Suprapubic skin (tissue), 4 donors: Measurements from ENCODE around the gene LRRC2.
"Not testable (repeated sequence)": the region's sequence is repeated elsewhere in the genome, so short reads cannot be mapped to it uniquely, and the experiment has no call there.

Experiments
- EP300 ChIP-seq: sonication (generic); formaldehyde crosslinking; IDR thresholded peaks from one replicate; pipeline ENCODE4 v1.6.1; 2017; ENCODE audit warnings: antibody characterized with exemption
- POLR2A ChIP-seq, 2 donors: fragments of 450-650 bp; IDR thresholded peaks; one replicate each; pipeline ENCODE4 v1.6.1; 2017; ENCODE audit warnings: antibody characterized with exemption in 2 of 2, mild to moderate bottlenecking in 2 of 2, moderate library complexity in 2 of 2
- POLR2AphosphoS5 ChIP-seq, 3 donors: sonication (generic); formaldehyde crosslinking; IDR thresholded peaks; one replicate each; pipeline ENCODE4 v1.6.1; 2017; ENCODE audit warnings: antibody characterized with exemption in 3 of 3
- TF ChIP-seq, protein P1 (sequence below), 2 donors: fragments of 200-600 bp in 1 of 2; fragments of 450-650 bp in 1 of 2; sonication (generic) in 1 of 2; IDR thresholded peaks; one replicate each; pipeline ENCODE4 v1.5.1; 2016 to 2019; ENCODE audit warnings: antibody characterized with exemption in 2 of 2, mild to moderate bottlenecking in 1 of 2, moderate library complexity in 1 of 2

DNA sequence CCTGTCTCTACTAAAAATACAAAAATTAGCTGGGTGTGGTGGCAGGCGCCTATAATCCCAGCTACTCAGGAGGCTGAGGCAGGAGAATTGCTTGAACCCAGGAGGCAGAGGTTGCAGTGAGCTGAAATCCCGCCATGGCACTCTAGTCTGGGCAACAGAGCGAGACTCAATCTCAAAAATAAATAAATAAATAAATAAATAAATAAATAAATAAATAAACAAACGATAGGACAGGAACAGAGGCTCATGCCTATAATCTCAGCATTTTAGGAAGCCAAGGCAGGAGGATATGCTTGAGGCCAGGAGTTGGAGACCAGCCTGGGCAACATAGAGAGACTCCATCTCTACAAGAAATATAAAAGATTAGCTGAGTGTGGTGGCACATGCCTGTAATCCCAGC is 43.9 kb downstream of the LRRC2 start:
- TF ChIP-seq, protein P1, sequence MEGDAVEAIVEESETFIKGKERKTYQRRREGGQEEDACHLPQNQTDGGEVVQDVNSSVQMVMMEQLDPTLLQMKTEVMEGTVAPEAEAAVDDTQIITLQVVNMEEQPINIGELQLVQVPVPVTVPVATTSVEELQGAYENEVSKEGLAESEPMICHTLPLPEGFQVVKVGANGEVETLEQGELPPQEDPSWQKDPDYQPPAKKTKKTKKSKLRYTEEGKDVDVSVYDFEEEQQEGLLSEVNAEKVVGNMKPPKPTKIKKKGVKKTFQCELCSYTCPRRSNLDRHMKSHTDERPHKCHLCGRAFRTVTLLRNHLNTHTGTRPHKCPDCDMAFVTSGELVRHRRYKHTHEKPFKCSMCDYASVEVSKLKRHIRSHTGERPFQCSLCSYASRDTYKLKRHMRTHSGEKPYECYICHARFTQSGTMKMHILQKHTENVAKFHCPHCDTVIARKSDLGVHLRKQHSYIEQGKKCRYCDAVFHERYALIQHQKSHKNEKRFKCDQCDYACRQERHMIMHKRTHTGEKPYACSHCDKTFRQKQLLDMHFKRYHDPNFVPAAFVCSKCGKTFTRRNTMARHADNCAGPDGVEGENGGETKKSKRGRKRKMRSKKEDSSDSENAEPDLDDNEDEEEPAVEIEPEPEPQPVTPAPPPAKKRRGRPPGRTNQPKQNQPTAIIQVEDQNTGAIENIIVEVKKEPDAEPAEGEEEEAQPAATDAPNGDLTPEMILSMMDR (IDR thresholded peaks at IDR 0.05), result not testable (repeated sequence)
- TF ChIP-seq POLR2AphosphoS5 (IDR thresholded peaks at IDR 0.05); POLR2A (IDR thresholded peaks at IDR 0.05); EP300: not testable (repeated sequence)
